ENCODE results near the gene DLEU7.

The DLEU7 gene

DNA sequence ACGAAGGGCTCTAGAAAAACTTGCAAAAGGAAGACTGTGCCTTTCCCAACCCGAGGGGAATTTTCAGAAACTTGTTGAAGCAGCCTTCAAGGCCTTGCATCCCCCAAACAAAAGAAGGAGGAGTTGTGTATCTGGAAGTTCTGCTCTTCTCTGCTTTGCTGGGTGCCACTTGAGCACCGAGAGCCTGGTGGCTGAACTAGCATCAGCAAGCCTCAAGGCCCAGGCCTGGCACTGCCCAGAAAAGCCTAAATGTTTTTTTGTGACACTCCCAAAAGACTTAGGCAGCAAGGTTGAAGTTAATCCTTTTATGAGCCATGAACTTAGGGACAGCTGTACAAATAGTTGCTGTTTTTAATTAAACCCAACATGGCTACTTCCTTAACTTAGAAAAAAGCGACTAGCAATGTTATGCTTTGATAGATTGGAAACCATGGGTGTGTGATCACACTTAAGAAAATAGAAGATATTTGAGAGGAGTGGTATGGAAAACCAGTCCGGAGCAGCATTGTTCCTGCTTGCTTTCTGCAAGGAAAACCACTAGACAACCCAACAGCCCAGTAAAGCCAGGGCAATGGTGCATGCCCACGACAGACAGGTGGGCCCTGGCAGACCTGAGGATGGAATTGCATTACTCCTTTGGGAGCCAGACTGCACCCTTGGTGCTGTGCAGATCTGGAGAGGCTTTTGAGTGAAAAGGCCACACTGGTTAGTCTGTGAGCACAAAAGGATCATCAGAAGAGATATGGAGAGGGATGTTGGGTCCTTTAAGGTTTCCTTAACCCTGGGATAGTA lies 788 bp upstream of the DLEU7 start:
- no peaks in the 10 kb centered on the region for H3K36me3 ChIP-seq (ENCODE audit: control insufficient read depth in 2 of 2, insufficient read depth in 2 of 2, low read length in 2 of 2)
- H3K4me3 ChIP-seq (ENCODE audit: low read length in 2 of 2): no peak overlapping the region
- H3K9me3 ChIP-seq (ENCODE audit: control insufficient read depth in 2 of 2, low read length in 2 of 2): no peaks in the 10 kb centered on the region
- H3K4me1 ChIP-seq (ENCODE audit: control insufficient read depth, insufficient read depth, low read length): peaks cover 12% of the 10 kb centered on the region
- no peak overlapping the region for H3K27ac ChIP-seq (ENCODE audit: low read length)
- peaks cover 14 to 18% of the 10 kb centered on the region in 2 donors for H3K27me3 ChIP-seq (ENCODE audit: control insufficient read depth in 1 of 2, insufficient read depth in 2 of 2, low read length in 2 of 2)
- no peak overlapping the region for H3K9ac ChIP-seq (ENCODE audit: low read length in 2 of 2)

DNA sequence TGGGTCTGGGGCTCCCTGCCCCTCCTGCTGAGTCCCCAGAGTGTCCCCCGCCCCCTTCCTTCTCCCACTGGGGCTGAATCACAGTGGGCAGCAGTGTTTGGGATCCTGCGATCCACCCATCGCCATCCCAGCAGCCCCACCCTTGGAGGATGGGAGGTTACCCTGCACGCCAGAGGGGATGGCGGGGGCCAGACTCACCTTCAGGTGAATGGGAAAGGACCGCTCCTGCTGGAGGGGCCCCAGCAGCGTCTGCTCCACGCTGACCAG lies 569 bp downstream of the DLEU7 start:
- H3K9me3 ChIP-seq (ENCODE audit: control insufficient read depth in 2 of 2, low read length in 2 of 2): no peaks in the 10 kb centered on the region
- H3K4me1 ChIP-seq (ENCODE audit: control insufficient read depth, insufficient read depth, low read length): peaks cover 12% of the 10 kb centered on the region
- H3K36me3 ChIP-seq (ENCODE audit: control insufficient read depth in 2 of 2, insufficient read depth in 2 of 2, low read length in 2 of 2): no peaks in the 10 kb centered on the region
- peak overlapping the region; percentile 16 to 59 for H3K4me3 ChIP-seq (ENCODE audit: low read length in 2 of 2)
- H3K9ac ChIP-seq (ENCODE audit: low read length in 2 of 2): no peak overlapping the region
- H3K27me3 ChIP-seq (ENCODE audit: control insufficient read depth in 1 of 2, insufficient read depth in 2 of 2, low read length in 2 of 2): peaks cover 14 to 18% of the 10 kb centered on the region in 2 donors
- H3K27ac ChIP-seq (ENCODE audit: low read length): no peak overlapping the region

GRCh38 chr13:50842251-50842989 lies 1.1 kb downstream of the DLEU7 start:
- Histone ChIP-seq H3K27me3 (ENCODE audit: control insufficient read depth in 1 of 2, insufficient read depth in 2 of 2, low read length in 2 of 2) (peaks cover 14 to 18% of the 10 kb centered on the region in 2 donors), H3K9ac (ENCODE audit: low read length in 2 of 2) (no peak overlapping the region), H3K4me1 (ENCODE audit: control insufficient read depth, insufficient read depth, low read length) (peaks cover 12% of the 10 kb centered on the region), H3K36me3 (ENCODE audit: control insufficient read depth in 2 of 2, insufficient read depth in 2 of 2, low read length in 2 of 2) (no peaks in the 10 kb centered on the region), H3K9me3 (ENCODE audit: control insufficient read depth in 2 of 2, low read length in 2 of 2) (no peaks in the 10 kb centered on the region), H3K4me3 (ENCODE audit: low read length in 2 of 2) (peak overlapping the region in 1 of 2 donors; percentile 59), H3K27ac (ENCODE audit: low read length) (no peak overlapping the region)

DNA sequence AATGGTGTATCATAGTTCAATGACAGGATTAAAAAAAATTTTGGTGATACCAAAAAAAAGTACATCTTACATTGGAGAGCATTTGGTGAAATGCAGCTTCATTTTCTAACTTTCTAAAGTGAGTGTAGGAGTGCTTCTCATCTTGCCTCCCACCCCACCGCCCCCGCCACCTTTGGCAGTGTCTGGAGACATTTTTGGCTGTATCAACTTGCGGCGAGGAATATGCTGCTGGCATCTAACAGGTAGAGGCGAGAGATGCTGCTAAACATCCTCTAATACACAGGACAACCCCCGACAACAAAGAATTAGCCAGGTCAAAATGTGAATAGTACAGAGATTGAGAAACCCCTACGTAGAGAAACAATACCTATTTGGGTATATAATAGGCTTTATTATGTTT lies 1.7 kb downstream of the DLEU7 start:
- Histone ChIP-seq H3K4me1 (ENCODE audit: control insufficient read depth, insufficient read depth, low read length) (peaks cover 12% of the 10 kb centered on the region), H3K27ac (ENCODE audit: low read length) (no peak overlapping the region), H3K9me3 (ENCODE audit: control insufficient read depth in 2 of 2, low read length in 2 of 2) (no peaks in the 10 kb centered on the region), H3K27me3 (ENCODE audit: control insufficient read depth in 1 of 2, insufficient read depth in 2 of 2, low read length in 2 of 2) (peaks cover 14 to 18% of the 10 kb centered on the region in 2 donors), H3K9ac (ENCODE audit: low read length in 2 of 2) (no peak overlapping the region), H3K36me3 (ENCODE audit: control insufficient read depth in 2 of 2, insufficient read depth in 2 of 2, low read length in 2 of 2) (no peaks in the 10 kb centered on the region), H3K4me3 (ENCODE audit: low read length in 2 of 2) (no peak overlapping the region)

- Histone ChIP-seq H3K27ac (ENCODE audit: low read length) (no peak overlapping the region), H3K4me1 (ENCODE audit: control insufficient read depth, insufficient read depth, low read length) (peaks cover 12% of the 10 kb centered on the region), H3K36me3 (ENCODE audit: control insufficient read depth in 2 of 2, insufficient read depth in 2 of 2, low read length in 2 of 2) (no peaks in the 10 kb centered on the region), H3K4me3 (ENCODE audit: low read length in 2 of 2) (no peak overlapping the region), H3K9me3 (ENCODE audit: control insufficient read depth in 2 of 2, low read length in 2 of 2) (no peaks in the 10 kb centered on the region), H3K9ac (ENCODE audit: low read length in 2 of 2) (no peak overlapping the region), H3K27me3 (ENCODE audit: control insufficient read depth in 1 of 2, insufficient read depth in 2 of 2, low read length in 2 of 2) (peaks cover 14 to 18% of the 10 kb centered on the region in 2 donors)
Measured at GRCh38 chr13:50840284-50840683, 3.2 kb downstream of the DLEU7 start.

- Histone ChIP-seq H3K9me3 (ENCODE audit: control insufficient read depth in 2 of 2, low read length in 2 of 2) (no peaks in the 10 kb centered on the region), H3K4me3 (ENCODE audit: low read length in 2 of 2) (no peak overlapping the region), H3K27me3 (ENCODE audit: control insufficient read depth in 1 of 2, insufficient read depth in 2 of 2, low read length in 2 of 2) (peaks cover 14 to 18% of the 10 kb centered on the region in 2 donors), H3K36me3 (ENCODE audit: control insufficient read depth in 2 of 2, insufficient read depth in 2 of 2, low read length in 2 of 2) (no peaks in the 10 kb centered on the region), H3K9ac (ENCODE audit: low read length in 2 of 2) (no peak overlapping the region), H3K27ac (ENCODE audit: low read length) (no peak overlapping the region), H3K4me1 (ENCODE audit: control insufficient read depth, insufficient read depth, low read length) (peaks cover 12% of the 10 kb centered on the region)
Measured at GRCh38 chr13:50839828-50840227, 3.7 kb downstream of the DLEU7 start.

GRCh38 chr13:50838701-50839100 lies 4.8 kb downstream of the DLEU7 start:
- Histone ChIP-seq H3K4me3 (ENCODE audit: low read length in 2 of 2) (no peak overlapping the region), H3K27ac (ENCODE audit: low read length) (no peak overlapping the region), H3K9me3 (ENCODE audit: control insufficient read depth in 2 of 2, low read length in 2 of 2) (no peaks in the 10 kb centered on the region), H3K9ac (ENCODE audit: low read length in 2 of 2) (no peak overlapping the region), H3K27me3 (ENCODE audit: control insufficient read depth in 1 of 2, insufficient read depth in 2 of 2, low read length in 2 of 2) (peaks cover 10 to 17% of the 10 kb centered on the region in 2 donors), H3K4me1 (ENCODE audit: control insufficient read depth, insufficient read depth, low read length) (peaks cover 11% of the 10 kb centered on the region), H3K36me3 (ENCODE audit: control insufficient read depth in 2 of 2, insufficient read depth in 2 of 2, low read length in 2 of 2) (no peaks in the 10 kb centered on the region)

- Histone ChIP-seq H3K4me1 (ENCODE audit: control insufficient read depth, insufficient read depth, low read length) (peaks cover 4% of the 10 kb centered on the region), H3K9me3 (ENCODE audit: control insufficient read depth in 2 of 2, low read length in 2 of 2) (no peaks in the 10 kb centered on the region), H3K27me3 (ENCODE audit: control insufficient read depth in 1 of 2, insufficient read depth in 2 of 2, low read length in 2 of 2) (peaks cover 9 to 10% of the 10 kb centered on the region in 2 donors), H3K27ac (ENCODE audit: low read length) (no peak overlapping the region), H3K9ac (ENCODE audit: low read length in 2 of 2) (no peak overlapping the region), H3K4me3 (ENCODE audit: low read length in 2 of 2) (no peak overlapping the region), H3K36me3 (ENCODE audit: control insufficient read depth in 2 of 2, insufficient read depth in 2 of 2, low read length in 2 of 2) (no peaks in the 10 kb centered on the region)
Measured at GRCh38 chr13:50838031-50838430, 5.5 kb downstream of the DLEU7 start.

GRCh38 chr13:50831512-50831911 lies 12.0 kb downstream of the DLEU7 start:
- no peaks in the 10 kb centered on the region for H3K36me3 ChIP-seq (ENCODE audit: control insufficient read depth in 2 of 2, insufficient read depth in 2 of 2, low read length in 2 of 2)
- H3K4me3 ChIP-seq (ENCODE audit: low read length in 2 of 2): no peak overlapping the region
- H3K9me3 ChIP-seq (ENCODE audit: control insufficient read depth in 2 of 2, low read length in 2 of 2): no peaks in the 10 kb centered on the region
- H3K27me3 ChIP-seq (ENCODE audit: control insufficient read depth in 1 of 2, insufficient read depth in 2 of 2, low read length in 2 of 2): no peaks in the 10 kb centered on the region
- H3K27ac ChIP-seq (ENCODE audit: low read length): no peak overlapping the region
- H3K9ac ChIP-seq (ENCODE audit: low read length in 2 of 2): no peak overlapping the region
- H3K4me1 ChIP-seq (ENCODE audit: control insufficient read depth, insufficient read depth, low read length): no peaks in the 10 kb centered on the region

DNA sequence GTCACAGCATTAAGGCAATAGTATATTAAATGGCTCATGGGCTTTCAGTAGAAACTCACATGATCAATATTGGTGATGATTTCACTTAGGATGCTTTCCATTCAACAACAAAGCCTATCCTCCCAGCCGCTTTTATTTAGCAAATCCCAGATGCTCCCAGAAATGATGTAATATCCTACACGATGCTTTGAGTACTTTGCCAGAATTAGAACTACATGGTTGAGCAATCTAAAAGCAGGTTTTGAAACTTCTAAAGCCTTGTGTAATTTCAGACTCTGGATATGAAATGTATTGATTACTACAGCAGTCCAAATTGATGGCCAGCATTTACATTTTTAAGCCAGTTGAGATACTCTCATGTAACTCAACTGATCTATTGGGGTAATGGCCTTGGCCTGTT lies 13.6 kb downstream of the DLEU7 start:
- no peaks in the 10 kb centered on the region for H3K4me1 ChIP-seq (ENCODE audit: control insufficient read depth, insufficient read depth, low read length)
- H3K9me3 ChIP-seq (ENCODE audit: control insufficient read depth in 2 of 2, low read length in 2 of 2): no peaks in the 10 kb centered on the region
- no peaks in the 10 kb centered on the region for H3K36me3 ChIP-seq (ENCODE audit: control insufficient read depth in 2 of 2, insufficient read depth in 2 of 2, low read length in 2 of 2)
- H3K9ac ChIP-seq (ENCODE audit: low read length in 2 of 2): no peak overlapping the region
- H3K4me3 ChIP-seq (ENCODE audit: low read length in 2 of 2): no peak overlapping the region
- no peak overlapping the region for H3K27ac ChIP-seq (ENCODE audit: low read length)
- no peaks in the 10 kb centered on the region for H3K27me3 ChIP-seq (ENCODE audit: control insufficient read depth in 1 of 2, insufficient read depth in 2 of 2, low read length in 2 of 2)

GRCh38 chr13:50829226-50829625 lies 14.3 kb downstream of the DLEU7 start:
- H3K9me3 ChIP-seq (ENCODE audit: control insufficient read depth in 2 of 2, low read length in 2 of 2): no peaks in the 10 kb centered on the region
- no peak overlapping the region for H3K27ac ChIP-seq (ENCODE audit: low read length)
- no peaks in the 10 kb centered on the region for H3K4me1 ChIP-seq (ENCODE audit: control insufficient read depth, insufficient read depth, low read length)
- H3K9ac ChIP-seq (ENCODE audit: low read length in 2 of 2): no peak overlapping the region
- no peaks in the 10 kb centered on the region for H3K36me3 ChIP-seq (ENCODE audit: control insufficient read depth in 2 of 2, insufficient read depth in 2 of 2, low read length in 2 of 2)
- no peak overlapping the region for H3K4me3 ChIP-seq (ENCODE audit: low read length in 2 of 2)
- no peaks in the 10 kb centered on the region for H3K27me3 ChIP-seq (ENCODE audit: control insufficient read depth in 1 of 2, insufficient read depth in 2 of 2, low read length in 2 of 2)
